ENCODE measurements around the gene PCDHGB3.
"Not testable (repeated sequence)": the region's sequence is repeated elsewhere in the genome, so short reads cannot be mapped to it uniquely, and the experiment has no call there.

Gene PCDHGB3

DNA sequence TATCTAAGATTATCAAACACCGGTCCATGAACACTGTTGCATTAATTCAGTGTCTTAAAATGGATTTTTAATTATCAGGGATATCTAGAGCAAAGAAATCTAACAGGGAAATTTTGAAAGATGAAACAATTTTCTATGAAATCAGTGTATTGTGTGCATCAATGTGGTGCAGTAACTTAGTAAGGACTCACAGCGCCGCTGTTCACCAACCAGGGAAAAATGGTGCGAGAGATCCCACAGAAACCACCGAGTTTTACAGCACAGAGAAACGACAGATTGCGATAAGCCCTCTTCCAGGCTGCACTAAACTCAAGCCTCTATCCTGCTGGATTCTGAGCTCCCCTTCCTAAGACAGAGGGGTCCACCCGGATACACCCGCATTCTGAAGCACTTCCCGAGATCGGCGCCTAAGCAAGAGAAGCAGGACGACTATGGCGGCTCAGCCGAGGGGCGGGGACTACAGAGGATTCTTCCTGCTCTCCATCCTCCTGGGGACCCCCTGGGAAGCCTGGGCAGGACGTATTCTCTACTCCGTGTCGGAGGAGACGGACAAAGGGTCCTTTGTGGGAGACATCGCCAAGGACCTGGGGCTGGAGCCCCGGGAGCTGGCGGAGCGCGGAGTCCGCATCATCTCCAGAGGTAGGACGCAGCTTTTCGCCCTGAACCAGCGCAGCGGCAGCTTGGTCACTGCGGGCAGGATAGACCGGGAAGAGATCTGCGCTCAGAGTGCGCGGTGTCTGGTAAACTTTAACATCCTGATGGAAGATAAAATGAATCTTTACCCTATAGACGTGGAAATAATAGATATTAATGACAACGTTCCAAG, 12.6 kb downstream of the PCDHGB3 start, which contains the start of gene PCDHGA7:
PCDHGA7 (plus strand) TSS at position 274 of the 826 bp plus-strand sequence; CDS start at position 432, 158 bp downstream.
- Mint-ChIP-seq H3K9me3 (peaks cover 85% of the 10 kb centered on the region), H3K27ac (no peak within 1 kb of the TSS), H3K27me3 (ENCODE audit: low read depth, poor library complexity) (no peaks in the 10 kb centered on the region), H3K36me3 (ENCODE audit: low read depth) (peaks cover 25% of the 10 kb centered on the region), H3K4me1 (no peaks in the 10 kb centered on the region), H3K4me3 (no peak within 1 kb of the TSS)
- no peak for DNase-seq
- TF ChIP-seq, protein P1, sequence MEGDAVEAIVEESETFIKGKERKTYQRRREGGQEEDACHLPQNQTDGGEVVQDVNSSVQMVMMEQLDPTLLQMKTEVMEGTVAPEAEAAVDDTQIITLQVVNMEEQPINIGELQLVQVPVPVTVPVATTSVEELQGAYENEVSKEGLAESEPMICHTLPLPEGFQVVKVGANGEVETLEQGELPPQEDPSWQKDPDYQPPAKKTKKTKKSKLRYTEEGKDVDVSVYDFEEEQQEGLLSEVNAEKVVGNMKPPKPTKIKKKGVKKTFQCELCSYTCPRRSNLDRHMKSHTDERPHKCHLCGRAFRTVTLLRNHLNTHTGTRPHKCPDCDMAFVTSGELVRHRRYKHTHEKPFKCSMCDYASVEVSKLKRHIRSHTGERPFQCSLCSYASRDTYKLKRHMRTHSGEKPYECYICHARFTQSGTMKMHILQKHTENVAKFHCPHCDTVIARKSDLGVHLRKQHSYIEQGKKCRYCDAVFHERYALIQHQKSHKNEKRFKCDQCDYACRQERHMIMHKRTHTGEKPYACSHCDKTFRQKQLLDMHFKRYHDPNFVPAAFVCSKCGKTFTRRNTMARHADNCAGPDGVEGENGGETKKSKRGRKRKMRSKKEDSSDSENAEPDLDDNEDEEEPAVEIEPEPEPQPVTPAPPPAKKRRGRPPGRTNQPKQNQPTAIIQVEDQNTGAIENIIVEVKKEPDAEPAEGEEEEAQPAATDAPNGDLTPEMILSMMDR (IDR thresholded peaks at IDR 0.05) = no peak

DNA sequence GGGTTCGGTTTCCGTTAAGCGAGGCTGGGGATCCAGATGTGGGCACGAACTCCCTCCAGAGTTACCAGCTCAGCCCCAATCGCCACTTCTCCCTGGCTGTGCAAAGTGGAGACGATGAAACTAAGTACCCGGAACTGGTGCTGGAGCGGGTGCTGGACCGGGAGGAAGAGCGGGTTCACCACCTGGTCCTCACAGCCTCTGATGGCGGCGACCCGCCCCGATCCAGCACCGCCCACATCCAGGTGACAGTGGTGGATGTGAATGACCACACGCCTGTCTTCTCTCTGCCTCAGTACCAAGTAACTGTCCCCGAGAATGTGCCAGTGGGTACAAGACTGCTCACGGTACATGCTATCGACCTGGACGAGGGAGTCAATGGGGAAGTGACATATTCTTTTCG, 13.3 kb downstream of the PCDHGB3 start:
- no peak overlapping the region for H3K27ac Mint-ChIP-seq
- peaks cover 84% of the 10 kb centered on the region for H3K9me3 Mint-ChIP-seq
- no peak overlapping the region for H3K4me3 Mint-ChIP-seq
- H3K4me1 Mint-ChIP-seq = no peaks in the 10 kb centered on the region
- DNase-seq = no peak
- TF ChIP-seq, protein P1 (IDR thresholded peaks at IDR 0.05) = no peak
- H3K27me3 Mint-ChIP-seq (ENCODE audit: low read depth, poor library complexity) = no peaks in the 10 kb centered on the region
- peaks cover 27% of the 10 kb centered on the region for H3K36me3 Mint-ChIP-seq (ENCODE audit: low read depth)

DNA sequence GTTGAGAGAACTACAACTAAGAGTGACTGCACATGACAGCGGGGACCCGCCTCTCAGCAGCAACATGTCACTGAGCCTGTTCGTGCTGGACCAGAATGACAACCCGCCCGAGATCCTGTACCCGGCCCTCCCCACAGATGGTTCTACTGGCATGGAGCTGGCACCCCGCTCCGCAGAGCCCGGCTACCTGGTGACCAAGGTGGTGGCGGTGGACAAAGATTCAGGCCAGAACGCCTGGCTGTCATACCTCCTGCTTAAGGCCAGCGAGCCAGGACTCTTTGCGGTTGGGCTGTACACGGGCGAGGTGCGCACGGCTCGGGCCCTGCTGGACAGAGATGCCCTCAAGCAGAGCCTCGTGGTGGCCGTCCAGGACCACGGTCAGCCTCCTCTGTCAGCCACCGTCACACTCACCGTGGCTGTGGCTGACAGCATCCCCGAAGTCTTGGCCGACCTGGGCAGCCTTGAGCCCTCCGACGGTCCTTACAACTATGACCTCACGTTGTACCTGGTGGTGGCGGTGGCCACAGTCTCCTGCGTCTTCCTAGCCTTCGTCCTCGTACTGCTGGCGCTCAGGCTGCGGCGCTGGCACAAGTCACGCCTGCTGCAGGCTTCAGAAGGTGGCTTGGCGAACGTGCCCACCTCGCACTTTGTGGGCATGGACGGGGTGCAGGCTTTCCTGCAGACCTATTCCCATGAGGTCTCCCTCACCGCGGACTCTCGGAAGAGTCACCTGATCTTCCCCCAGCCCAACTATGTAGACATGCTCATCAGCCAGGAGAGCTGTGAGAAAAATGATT, 14.6 kb downstream of the PCDHGB3 start:
- TF ChIP-seq, protein P1 (IDR thresholded peaks at IDR 0.05) = no peak
- no peak for DNase-seq
- Mint-ChIP-seq H3K4me3 (no peak overlapping the region), H3K4me1 (no peaks in the 10 kb centered on the region), H3K27me3 (ENCODE audit: low read depth, poor library complexity) (peaks cover under 1% of the 10 kb centered on the region), H3K36me3 (ENCODE audit: low read depth) (peaks cover 38% of the 10 kb centered on the region), H3K27ac (no peak overlapping the region), H3K9me3 (peaks cover 86% of the 10 kb centered on the region)

DNA sequence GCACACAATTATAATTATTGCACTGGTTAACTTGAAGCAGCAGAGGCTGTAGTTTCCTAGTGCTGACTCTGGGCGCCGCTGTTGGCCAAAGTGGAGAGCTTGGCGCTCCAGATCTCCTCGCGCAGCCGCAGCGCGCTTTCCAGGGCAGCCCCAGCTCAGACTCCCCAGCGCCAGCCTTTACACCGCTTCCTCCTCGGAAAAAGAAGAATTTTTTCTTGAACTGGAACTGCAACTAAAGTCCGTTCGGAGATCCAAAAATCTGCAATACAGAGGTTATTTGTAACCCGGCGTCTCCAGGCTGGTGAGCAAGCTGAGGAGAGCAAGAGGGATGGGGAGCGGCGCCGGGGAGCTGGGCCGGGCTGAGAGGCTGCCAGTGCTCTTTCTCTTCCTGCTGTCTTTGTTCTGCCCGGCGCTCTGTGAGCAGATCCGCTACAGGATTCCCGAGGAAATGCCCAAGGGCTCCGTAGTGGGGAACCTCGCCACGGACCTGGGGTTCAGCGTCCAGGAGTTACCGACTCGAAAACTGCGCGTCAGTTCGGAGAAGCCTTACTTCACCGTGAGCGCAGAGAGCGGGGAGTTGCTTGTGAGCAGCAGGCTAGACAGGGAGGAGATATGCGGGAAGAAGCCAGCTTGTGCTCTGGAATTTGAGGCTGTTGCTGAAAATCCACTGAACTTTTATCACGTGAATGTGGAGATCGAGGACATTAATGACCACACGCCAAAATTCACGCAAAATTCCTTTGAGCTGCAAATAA, 17.7 kb downstream of the PCDHGB3 start, which contains the start of gene PCDHGB4:
PCDHGB4 (plus strand) TSS at position 142 of the 755 bp plus-strand sequence; CDS start at position 329, 187 bp downstream.
- not testable (repeated sequence) for H3K27me3 Mint-ChIP-seq (ENCODE audit: low read depth, poor library complexity); H3K27ac Mint-ChIP-seq; H3K4me1 Mint-ChIP-seq
- peak; percentile 30 for DNase-seq
- Mint-ChIP-seq H3K4me3 (peak within 1 kb of the TSS; percentile 78), H3K36me3 (ENCODE audit: low read depth) (peaks cover 60% of the 10 kb centered on the region), H3K9me3 (peaks cover 96% of the 10 kb centered on the region)
- TF ChIP-seq, protein P1 (IDR thresholded peaks at IDR 0.05) = peak; percentile 50

DNA sequence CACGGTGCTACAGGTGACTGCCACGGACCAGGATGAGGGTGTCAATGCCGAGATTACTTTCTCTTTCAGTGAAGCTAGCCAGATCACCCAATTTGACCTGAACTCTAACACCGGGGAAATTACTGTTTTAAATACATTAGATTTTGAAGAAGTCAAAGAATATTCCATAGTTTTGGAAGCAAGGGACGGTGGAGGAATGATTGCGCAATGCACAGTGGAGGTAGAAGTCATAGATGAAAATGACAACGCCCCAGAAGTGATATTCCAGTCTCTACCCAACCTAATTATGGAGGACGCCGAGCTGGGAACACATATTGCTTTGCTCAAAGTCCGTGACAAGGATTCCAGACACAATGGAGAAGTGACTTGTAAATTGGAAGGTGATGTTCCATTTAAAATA, 18.6 kb downstream of the PCDHGB3 start:
- H3K27ac Mint-ChIP-seq = no peak overlapping the region
- peaks cover 3% of the 10 kb centered on the region for H3K27me3 Mint-ChIP-seq (ENCODE audit: low read depth, poor library complexity)
- peaks cover 64% of the 10 kb centered on the region for H3K36me3 Mint-ChIP-seq (ENCODE audit: low read depth)
- H3K4me3 Mint-ChIP-seq = no peak overlapping the region
- H3K4me1 Mint-ChIP-seq = no peaks in the 10 kb centered on the region
- DNase-seq = no peak
- TF ChIP-seq, protein P1 (IDR thresholded peaks at IDR 0.05) = no peak
- peaks cover 96% of the 10 kb centered on the region for H3K9me3 Mint-ChIP-seq

Measured in nephron progenitor cell (in vitro differentiated cells).